UCSD-AML1 (cell line): ENCODE results near the gene CHRNB1.
A peak's percentile ranks its signal among the peaks of the same experiment; 100 is the strongest.
"Not testable (repeated sequence)": the region's sequence is repeated elsewhere in the genome, so short reads cannot be mapped to it uniquely, and the experiment has no call there.

Source experiments
- DNase-seq: peaks from one replicate; lab custom pipeline; 2025; ENCODE audit not compliant: unreplicated experiment; lab: John Stamatoyannopoulos, UW

The CHRNB1 gene

DNA sequence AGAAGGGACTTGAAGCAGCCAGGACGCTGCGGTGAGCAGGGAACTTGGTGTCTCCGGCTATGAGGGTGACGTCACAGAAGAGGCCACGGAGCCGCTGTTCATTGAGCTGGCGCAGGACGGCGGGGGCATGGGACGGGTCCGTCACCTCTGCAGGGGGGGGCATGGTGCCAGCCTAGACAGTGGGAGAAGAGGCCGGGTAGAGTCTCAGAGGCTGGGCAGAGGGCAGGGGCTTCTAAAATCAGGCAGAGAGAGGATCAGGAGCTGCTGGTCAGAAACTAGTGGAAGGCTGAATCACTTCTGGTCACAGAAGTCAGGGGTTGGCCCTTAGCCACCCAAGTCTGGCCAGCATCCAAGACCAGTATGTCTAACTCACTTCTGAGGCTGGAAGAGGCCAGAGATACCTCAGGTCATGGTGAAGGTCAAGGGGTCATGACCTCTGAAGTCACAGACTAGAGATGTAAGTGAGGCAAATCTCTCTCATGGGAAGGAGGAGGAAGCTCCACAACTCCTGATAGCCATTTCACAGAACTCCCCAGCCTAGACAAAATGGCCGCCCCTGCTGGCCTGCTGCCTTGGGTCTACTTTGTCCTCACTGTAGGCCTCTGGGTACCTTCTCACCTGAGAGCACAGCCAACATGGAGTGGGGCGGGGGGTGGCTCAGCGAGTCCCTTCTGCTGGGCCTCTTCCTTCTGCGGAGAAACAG, 21.9 kb downstream of the CHRNB1 start:
- DNase-seq, result no peak

DNA sequence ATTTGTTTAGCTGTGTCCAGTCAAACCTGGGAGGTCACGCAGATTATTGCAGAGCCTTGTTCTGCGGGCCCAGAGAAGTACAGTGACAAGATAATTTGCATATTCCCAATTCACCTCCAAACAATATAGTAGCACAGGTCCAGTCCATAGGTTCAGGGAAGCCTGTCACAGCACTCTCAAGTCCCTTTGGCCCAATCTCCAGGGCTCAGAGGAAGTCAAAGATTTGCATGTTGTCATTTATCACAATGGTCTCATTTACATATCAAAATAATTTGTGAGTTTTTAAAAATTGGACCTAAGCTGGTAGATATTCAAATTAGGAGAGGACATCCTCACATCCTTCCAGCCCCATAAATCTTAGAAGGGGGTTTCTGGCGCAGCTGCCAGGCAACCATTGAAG, 22.6 kb downstream of the CHRNB1 start:
- DNase-seq, result no peak

DNA sequence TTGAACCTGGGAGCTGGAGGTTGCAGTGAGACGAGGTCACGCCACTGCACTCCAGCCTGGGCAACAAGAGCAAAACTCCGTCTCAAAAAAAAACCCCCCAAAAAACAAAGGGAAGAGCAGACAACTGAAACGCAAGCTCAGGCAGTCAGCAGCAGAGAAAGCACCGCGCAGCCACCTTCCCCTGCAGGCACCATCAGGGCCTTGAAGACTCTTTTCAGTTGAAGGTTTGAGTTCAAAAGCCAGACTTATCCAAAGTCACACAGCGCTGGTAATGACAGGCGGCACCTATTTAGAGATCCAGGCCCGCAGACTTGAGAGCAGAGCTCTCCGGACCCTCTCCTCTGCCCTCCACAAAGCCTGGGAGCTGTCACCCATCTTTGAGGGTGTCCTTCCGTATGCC, 23.4 kb downstream of the CHRNB1 start:
- no peak for DNase-seq

DNA sequence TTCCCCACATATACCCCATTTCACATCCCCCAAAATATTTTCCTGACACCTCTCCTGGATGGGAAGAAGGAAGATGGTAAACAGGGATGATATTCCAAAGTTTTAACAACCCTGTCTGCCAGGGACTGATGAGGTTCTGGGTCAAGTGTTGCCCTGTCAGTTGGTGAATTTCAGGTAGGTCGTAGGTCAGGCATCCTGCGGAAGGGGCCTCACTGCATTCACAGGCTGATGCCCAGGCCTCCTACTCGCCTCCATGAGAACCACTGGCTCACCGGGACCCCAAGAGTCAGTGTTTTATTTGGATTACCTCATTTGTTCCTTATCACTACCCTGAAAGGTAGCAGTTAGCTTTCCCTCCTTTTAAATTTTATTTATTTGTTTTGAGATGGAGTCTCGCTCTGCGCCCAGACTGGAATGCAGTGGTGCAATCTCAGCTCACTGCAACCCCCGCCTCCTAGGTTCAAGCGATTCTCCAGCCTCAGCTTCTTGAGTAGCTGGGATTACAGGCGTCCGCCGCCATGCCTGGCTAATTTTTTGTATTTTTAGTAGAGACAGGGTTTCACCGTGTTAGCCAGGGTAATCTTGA, 24.0 kb downstream of the CHRNB1 start:
- DNase-seq, result no peak

DNA sequence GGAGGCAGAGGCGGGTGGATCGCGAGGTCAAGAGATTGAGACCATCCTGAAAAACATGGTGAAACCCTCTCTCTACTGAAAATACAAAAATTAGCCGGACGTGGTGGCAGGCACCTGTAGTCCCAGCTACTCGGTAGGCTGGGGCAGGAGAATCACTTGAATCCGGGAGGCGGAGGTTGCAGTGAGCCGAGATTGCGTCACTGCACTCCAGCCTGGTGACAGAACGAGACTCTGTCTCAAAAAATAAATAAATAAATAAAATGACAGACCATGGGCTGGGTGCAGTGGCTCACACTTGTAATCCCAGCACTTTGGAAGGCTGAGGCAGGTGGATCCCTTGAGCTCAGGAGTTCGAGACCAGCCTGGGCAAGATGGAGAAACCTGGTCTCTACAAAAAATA, 25.0 kb downstream of the CHRNB1 start:
- DNase-seq, result not testable (repeated sequence)

DNA sequence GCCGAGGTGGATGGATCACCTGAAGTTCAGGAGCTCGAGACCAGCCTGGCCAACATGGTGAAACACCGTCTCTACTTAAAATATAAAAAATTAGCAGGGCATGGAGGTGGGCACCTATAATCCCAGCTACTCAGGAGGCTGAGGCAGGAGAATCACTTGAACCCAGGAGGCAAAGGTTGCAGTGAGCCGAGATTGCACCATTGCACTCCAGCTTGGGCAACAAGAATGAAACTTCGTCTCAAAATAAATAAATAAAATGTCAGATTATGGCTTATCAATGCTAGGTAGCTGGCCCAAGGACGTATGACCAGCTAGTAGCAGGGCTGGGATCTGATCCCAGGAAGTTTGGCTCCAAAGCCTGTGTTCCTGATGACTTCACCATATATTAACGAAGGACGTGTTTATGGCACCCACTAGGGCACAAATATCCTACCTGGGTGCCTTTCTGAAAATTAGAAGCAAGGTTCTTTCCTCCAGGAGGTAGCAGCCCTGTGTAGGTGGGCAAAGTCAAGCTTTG, 25.7 kb downstream of the CHRNB1 start:
- not testable (repeated sequence) for DNase-seq

DNA sequence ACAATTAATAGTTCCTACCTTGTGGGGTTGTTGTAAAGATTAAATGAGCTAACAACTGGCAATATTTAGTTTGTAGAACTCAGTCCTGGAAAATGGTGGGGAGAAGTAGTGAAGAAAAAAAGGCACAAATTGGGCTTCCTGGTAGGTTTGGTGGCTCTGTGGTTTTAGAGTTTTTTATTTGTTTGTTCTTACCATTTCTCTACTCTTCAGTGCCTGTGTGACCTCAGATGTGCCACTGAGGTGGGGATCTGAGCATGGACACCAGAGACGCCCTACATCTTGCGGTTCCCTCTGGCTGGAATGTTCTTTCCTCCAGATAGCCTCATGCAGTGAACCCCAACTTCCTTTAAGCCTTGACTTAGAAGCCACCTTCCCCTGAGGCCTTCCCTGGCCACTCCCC, 26.9 kb downstream of the CHRNB1 start:
- no peak for DNase-seq

DNA sequence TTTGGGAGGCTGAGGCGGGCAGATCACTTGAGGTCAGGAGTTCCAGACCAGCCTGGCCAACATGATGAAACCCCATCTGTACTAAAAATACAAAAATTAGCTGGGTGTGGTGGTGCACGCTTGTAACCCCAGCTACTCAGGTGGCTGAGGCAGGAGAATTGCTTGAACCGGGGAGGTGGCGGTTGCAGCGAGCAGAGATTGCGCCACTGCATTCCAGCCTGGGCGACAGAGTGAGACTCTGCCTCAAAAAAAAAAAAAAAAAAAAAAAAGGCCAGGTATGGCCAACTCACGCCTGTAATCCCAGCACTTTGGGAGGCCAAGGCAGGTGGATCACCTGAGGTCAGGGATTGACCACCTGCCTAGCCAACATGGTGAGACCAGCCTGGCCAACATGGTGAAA, 29.9 kb downstream of the CHRNB1 start:
- DNase-seq, result not testable (repeated sequence)

DNA sequence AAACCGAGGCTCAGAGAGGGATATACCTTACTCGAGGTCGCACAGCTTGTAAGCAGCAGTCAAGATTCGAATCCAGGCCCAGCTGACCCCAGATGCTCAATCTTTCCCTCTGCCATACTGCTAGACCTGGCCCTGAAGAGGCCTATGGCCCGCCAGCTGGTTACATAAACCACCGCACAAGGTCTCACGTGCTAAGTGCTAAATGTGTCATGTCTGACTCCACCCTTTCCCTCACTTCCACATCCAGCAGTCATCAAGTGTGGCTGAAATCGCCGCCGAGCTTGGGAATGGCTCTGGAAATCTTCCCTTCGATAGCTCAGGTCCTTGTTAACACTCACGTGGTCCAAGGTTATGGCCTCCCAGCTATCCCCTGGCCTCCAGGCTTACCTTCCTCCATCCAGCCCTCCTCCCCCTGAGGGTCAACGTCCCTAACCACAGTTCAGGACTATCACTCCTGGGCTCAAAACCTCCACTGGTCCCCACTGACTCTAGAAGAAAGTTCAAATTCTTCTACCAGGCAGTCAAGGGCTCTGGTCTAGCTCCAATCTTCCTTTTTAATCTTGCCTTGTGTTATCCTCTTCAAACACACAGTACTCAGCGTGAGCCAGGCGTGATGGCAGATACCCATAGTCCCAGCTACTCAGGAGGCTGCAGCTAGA, 31.0 kb downstream of the CHRNB1 start:
- no peak for DNase-seq

DNA sequence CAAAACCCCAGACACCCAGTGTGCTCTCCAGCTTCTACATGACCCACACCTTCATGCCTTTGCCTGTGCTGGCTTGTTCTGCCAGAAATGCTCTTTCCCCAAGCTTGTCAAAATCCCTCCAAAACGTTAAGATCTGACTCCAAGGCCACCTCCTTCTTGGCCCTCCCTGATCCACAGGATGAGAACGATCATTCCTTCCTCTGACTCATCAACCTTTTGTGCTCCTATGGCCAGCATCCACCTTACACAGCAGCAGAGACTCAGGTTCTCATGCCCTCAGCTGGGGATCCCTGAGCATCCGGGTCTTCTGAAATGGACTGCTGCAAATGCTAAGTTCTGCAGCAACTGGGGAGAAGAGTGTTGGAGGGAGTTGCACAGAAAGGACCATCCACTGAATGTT, 31.6 kb downstream of the CHRNB1 start:
- no peak for DNase-seq

DNA sequence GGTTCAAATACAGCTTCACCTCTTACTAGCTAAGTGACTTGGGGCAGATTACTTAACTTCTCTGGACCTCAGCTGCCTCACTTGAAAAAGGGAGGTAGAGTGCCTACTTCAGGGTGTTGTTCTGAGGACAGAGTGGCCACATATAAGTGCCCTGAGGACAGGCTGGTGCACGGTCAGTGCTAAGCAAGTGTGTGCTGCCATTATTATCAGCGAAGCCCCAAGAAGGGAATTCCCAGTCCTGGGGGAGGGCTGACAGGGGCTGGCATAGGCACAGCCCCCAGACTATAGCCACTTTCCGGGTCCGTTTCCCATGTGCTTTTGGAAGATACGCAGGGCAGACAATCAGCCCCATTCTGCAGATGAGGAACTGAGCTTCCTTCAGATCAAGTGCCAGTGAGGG, 32.1 kb downstream of the CHRNB1 start:
- no peak for DNase-seq

DNA sequence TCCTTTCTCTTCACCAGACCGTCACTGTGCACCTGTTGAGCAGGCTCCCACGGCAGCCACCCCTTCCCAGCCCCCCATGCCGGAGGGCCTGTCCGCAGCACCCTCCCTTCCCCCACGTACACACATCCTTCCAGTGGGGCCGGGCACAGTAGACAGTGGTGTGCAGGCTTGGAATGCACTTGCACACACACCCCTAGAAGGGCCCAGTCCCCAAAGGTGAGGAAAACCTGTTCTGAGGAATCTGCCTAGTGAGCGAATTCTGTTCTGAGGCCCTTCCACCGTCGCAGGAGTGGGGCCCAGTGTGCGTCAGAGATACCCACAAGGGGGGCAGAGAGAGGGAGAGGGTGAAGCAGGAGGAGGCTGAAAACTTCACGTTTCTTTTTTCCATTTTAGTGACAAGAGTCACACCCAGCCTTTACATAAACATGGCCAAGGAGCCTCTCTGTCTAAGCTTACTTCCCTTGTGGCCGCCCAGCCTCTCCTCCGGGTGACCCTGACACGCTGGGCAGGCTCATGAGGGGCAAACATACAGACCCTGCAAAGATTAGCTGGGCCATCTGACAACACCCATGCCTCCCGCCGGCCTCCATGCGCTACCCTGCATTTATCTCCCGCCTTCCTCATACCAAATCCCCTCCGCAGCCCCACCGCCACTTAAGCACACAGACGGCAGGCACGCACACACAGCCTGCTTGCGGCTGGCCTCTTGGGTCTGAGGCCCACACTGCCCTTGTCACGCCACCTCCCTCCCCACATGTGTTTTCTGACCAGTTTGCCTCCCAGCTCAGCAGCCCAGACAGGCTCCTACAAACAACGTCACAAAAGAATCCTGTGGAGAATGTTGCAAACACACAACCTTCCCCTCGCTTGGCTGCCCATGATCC, 32.8 kb downstream of the CHRNB1 start:
- no peak for DNase-seq

DNA sequence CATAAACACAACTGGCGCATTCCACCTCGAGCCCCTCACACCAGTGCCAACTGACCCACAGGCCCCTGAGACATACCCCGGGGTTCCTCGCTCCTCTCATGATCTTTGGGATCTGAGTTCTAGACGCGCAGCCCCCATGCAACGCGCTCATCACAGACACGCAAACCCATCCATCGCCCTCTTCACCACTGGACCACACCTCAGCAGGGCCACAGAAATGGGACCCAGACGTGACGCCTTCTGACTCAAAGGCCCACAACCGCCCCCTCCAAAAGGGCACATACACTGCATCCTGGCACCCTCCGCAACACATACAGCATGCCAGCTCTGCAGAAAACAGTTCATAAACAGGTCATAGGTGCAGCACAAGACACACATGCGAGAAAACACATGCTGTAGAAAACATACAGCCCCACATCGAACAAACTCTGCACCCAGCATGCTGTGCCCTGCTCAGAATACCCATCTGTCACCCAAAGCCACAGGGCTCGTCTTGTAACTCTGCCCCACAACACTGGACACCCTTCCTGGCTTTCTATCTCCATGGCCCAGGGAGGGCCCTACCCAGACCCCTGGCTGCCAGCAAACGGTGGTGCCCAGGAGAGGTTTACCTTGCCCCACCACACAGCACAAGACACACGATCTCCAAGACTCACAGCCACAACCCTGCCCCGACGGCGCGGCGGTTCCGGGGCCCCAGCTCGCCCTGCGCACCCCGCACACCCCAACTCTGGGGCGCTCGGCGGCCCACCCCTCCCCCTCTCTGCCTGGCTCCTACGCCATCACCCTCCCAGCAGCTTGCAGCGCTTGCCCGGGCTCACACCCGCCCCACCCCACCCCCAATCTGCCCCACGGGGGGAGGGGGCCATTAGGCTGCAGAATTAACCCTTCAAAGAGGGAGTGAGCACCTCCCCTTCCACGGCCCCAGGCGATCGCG, 33.7 kb downstream of the CHRNB1 start:
- peak; percentile 48 for DNase-seq

DNA sequence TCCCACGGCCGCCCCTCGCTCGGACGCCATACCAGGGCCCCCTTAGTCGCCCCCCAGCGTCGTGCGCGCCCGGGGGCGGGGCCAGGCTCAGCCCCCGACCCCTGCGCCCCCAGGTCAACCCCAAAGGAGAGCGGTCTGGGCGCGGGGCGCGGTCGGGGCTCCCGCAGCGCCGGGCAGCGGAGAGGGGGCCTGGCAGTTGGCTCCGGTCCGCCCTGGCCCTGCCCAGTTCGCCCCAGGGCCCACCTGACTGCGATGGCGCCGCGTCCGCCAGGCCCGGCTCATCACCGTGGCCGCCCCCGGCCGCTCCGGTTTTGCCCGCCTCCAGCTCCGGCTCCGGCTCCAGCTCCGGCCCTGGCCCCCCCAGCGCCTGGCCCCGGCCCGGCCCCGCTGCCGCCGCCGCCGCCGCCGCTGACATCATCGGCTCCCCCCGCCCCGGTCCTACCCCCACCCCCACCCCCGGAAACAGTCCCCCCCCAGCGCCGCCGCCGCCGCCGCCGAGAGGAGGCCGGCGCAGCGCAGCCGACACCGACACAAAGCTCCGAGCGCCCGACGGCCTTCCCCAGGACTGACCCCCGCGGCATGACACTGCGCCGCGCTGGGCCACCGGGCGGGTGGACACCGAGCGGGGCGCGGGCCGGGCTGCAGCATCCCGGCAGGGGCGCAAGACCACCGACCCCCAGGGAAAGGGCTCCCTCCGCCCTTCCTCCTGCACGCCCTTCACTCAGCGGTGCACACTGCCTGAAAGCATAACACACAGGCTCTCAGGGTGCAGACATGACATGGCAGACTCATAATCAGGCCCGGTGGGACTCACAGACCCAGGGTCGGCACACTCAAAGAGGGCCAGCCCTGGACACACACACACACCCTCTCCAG, 34.6 kb downstream of the CHRNB1 start, which contains the start of gene ZBTB4:
ZBTB4 (minus strand) TSS at position 419 of the 876 bp plus-strand sequence. CDS start 12,830 bp downstream, outside the sequence.
- DNase-seq, result peak; percentile 55

DNA sequence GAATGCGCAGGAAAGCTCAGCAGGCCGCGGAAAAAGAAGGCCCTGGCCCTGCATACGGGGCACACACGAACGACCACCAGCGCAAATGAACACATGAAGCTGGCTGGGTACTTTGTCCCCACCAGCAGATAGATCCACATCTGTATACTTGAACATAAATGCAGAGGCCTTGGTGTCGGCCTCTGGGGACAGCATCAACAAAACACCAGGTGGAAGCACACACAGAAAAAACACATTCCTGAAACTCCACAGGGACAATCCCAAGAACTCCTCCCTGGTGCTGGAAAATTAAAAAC, 35.2 kb downstream of the CHRNB1 start:
- no peak for DNase-seq

DNA sequence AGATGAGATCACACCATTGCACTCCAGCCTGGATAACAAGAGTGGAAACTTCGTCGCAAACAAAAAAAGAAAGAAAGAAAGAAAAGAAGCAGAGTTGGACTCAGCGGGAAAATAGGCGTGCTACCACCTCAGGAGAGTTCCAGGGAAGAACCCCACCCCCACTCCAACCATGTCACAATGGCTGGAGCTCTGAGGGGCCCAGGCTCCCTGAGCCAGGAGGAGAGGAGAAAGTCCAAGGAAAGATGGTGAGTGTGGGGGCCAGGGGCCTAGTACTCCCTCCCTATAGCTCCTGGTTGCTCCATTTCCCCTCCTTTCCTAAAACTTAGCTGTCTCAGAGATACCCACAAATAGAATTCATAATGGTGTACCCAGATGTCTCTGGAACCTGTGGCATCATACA, 36.4 kb downstream of the CHRNB1 start, which contains the start of gene SLC35G6:
SLC35G6 (plus strand) TSS at position 172 of the 400 bp plus-strand sequence; CDS start at position 243, 71 bp downstream.
- not testable (repeated sequence) for DNase-seq

DNA sequence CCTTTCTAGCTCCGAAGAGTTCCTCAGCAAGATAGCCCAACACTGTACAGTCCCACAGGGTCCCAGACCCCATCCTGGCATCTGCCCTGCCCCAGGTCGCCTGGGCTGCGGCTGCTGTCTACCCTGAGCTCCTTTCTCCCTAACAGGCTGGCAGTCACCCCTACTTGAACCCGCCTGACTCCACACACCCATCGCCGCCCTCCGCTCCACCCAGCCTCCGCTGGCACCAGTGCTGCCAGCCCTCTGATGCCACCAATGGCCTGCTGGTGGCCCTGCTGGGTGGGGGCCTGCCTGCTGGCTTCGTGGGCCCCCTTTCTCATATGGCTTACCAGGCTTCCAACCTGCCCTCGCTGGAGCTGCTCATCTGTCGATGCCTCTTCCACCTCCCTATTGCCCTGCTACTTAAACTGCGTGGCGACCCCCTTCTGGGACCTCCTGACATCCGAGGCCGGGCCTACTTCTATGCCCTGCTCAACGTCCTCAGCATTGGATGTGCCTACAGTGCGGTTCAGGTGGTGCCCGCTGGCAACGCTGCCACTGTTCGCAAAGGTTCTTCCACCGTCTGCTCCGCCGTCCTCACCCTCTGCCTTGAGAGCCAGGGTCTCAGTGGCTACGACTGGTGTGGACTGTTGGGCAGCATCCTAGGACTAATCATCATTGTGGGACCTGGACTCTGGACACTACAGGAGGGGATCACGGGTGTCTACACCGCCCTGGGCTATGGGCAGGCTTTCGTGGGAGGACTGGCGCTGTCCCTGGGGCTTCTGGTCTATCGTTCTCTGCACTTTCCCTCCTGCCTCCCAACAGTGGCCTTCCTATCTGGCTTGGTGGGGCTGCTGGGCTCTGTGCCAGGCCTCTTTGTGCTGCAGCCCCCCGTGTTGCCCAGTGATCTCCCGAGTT, 37.2 kb downstream of the CHRNB1 start:
- not testable (repeated sequence) for DNase-seq

DNA sequence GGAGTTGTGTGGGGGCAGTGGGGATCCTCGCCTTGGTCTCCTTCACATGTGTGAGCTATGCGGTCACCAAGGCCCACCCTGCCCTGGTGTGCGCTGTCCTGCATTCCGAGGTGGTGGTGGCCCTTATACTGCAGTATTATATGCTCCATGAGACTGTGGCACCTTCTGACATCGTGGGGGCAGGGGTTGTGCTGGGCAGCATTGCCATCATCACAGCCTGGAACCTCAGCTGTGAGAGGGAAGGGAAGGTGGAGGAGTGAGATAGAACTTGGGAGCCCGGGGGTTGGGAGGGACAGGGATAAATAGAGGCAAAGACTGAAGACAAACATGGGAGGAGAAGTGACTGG, 37.9 kb downstream of the CHRNB1 start:
- DNase-seq, result not testable (repeated sequence)
